HCT116 (cell line): ENCODE measurements around the gene MMP13. TPM values are rescaled to one million over a fixed set of nuclear protein-coding genes. Genes with fewer than 3 reads are reported as not detected.

Source experiments
- ATAC-seq: fragments of 200-7000 bp; cut with Tn5 transposase; 2 replicates; pipeline ENCODE4 v1.9.1; 2020; ENCODE audit warnings: mild to moderate bottlenecking, moderate library complexity
- BruUV-seq: library from RNA; stranded (reverse); fragments of 400-500 nt; replicated peaks from 2 replicates; lab custom pipeline; 2021; lab: Mats Ljungman, UMichigan
- CTCF ChIA-PET: fragments of 300-600 bp; sonication (Branson Sonifier 250); formaldehyde crosslinking; loops from one replicate; lab custom pipeline; 2021; ENCODE audit warnings: antibody characterized with exemption; lab: Charles Lee
- POLR2A ChIA-PET: fragments of 300-600, 350-600 bp; sonication (Branson Sonifier 250); formaldehyde crosslinking; loops from one replicate; lab custom pipeline; 2021; ENCODE audit warnings: antibody characterized with exemption; lab: Charles Lee
- RAD21 ChIA-PET, 2 experiments: fragments of 300-600 bp; sonication (Branson Sonifier 250); formaldehyde crosslinking; loops; one replicate each; lab custom pipeline; 2023; ENCODE audit warnings: low total read pairs in 2 of 2; ENCODE audit not compliant: uncharacterized antibody in 2 of 2, unreplicated experiment in 2 of 2, low non-redundant PET in 1 of 2; lab: Charles Lee
- DNase-seq: peaks from one replicate; pipeline ENCODE4 v3.0.0-alpha.2; 2010; ENCODE audit warnings: low read depth, low spot score
- H2AFZ ChIP-seq: fragments of 200-600 bp; shearing (Covaris generic), sonication (generic); 2 replicates; pipeline ENCODE4 v1.6.1; 2017; ENCODE audit warnings: low read depth, mixed run types, mixed read lengths, antibody characterized with exemption, low read length; ENCODE audit not compliant: poor library complexity, severe bottlenecking
- H3K27ac ChIP-seq: 2 replicates; pipeline ENCODE4 v1.5.1; 2012; ENCODE audit warnings: low read depth, low read length
- H3K27me3 ChIP-seq: fragments of 200-600 bp; sonication (generic); 2 replicates; pipeline ENCODE4 v1.6.1; 2016; ENCODE audit warnings: mixed run types, low read length, mixed read lengths; ENCODE audit not compliant: insufficient read depth
- H3K36me3 ChIP-seq, 2 experiments: fragments of 200-500 bp in 1 of 2; fragments of 200-600 bp in 1 of 2; sonication (Bioruptor generic) in 1 of 2; sonication (generic) in 1 of 2; 2 replicates each; pipeline versions ENCODE4 v1.5.1 to v1.6.1; 2014 to 2016; ENCODE audit warnings: low read length in 2 of 2, inconsistent platforms in 1 of 2, mixed read lengths in 1 of 2, mixed run types in 1 of 2; ENCODE audit not compliant: insufficient read depth in 2 of 2, control insufficient read depth in 1 of 2
- H3K4me1 ChIP-seq, 2 experiments: fragments of 200-600 bp in 1 of 2; sonication (generic) in 1 of 2; 2 replicates each; pipeline versions ENCODE4 v1.5.1 to v1.6.1; 2012 to 2017; ENCODE audit warnings: low read length in 2 of 2, inconsistent platforms in 1 of 2, mild to moderate bottlenecking in 1 of 2, mixed read lengths in 1 of 2, mixed run types in 1 of 2, moderate library complexity in 1 of 2; ENCODE audit not compliant: insufficient read depth in 2 of 2, control insufficient read depth in 1 of 2
- H3K4me2 ChIP-seq: fragments of 200-600 bp; sonication (generic); 2 replicates; pipeline ENCODE4 v1.6.1; 2017; ENCODE audit warnings: mixed run types, low read length, mixed read lengths
- H3K4me3 ChIP-seq, 2 experiments: fragments of 200-600 bp in 1 of 2; sonication (generic) in 1 of 2; replicated peaks in 1 of 2; 2 replicates each; pipeline ENCODE4 v1.5.1; 2011 to 2016; ENCODE audit warnings: low read length in 2 of 2, control low read depth in 1 of 2, low read depth in 1 of 2, mild to moderate bottlenecking in 1 of 2, mixed read lengths in 1 of 2, mixed run types in 1 of 2
- H3K79me2 ChIP-seq: fragments of 200-600 bp; sonication (generic); 2 replicates; pipeline ENCODE4 v1.6.1; 2017; ENCODE audit warnings: mild to moderate bottlenecking, mixed run types, low read length, moderate library complexity, mixed read lengths; ENCODE audit not compliant: insufficient read depth
- H3K9ac ChIP-seq: fragments of 200-600 bp; sonication (generic); 2 replicates; pipeline ENCODE4 v1.6.1; 2016; ENCODE audit warnings: low read length, mixed read lengths
- H3K9me2 ChIP-seq: fragments of 200-600 bp; sonication (generic), shearing (Covaris generic); 2 replicates; pipeline ENCODE4 v1.6.1; 2017; ENCODE audit warnings: mixed run types, mild to moderate bottlenecking, moderate library complexity; ENCODE audit not compliant: insufficient read depth
- H3K9me3 ChIP-seq, 2 experiments: fragments of 200-500 bp in 1 of 2; fragments of 200-600 bp in 1 of 2; sonication (Bioruptor generic) in 1 of 2; sonication (generic) in 1 of 2; 2 replicates each; pipeline ENCODE4 v1.6.1; 2014 to 2017; ENCODE audit warnings: low read length in 2 of 2, mixed read lengths in 2 of 2, inconsistent platforms in 1 of 2, low read depth in 1 of 2, mild to moderate bottlenecking in 1 of 2, mixed run types in 1 of 2, moderate library complexity in 1 of 2; ENCODE audit not compliant: control insufficient read depth in 1 of 2, insufficient read depth in 1 of 2
- H4K20me1 ChIP-seq: fragments of 200-600 bp; sonication (generic), shearing (Covaris generic); 2 replicates; pipeline ENCODE4 v1.6.1; 2017; ENCODE audit warnings: mixed run types, mild to moderate bottlenecking, moderate library complexity; ENCODE audit not compliant: insufficient read depth
- CBX3 ChIP-seq: IDR thresholded peaks from 2 replicates; pipeline ENCODE4 v1.6.1; 2012; ENCODE audit warnings: low read depth
- ELF1 ChIP-seq: IDR thresholded peaks from 2 replicates; pipeline ENCODE4 v1.6.1; 2012; ENCODE audit warnings: low read depth, borderline replicate concordance
- EZH2phosphoT487 ChIP-seq: fragments of 200-600 bp; IDR thresholded peaks from 2 replicates; pipeline ENCODE4 v1.6.1; 2018; ENCODE audit warnings: antibody characterized with exemption, borderline replicate concordance
- JUND ChIP-seq: IDR thresholded peaks from 2 replicates; pipeline ENCODE4 v1.6.1; 2012
- RAD21 ChIP-seq: IDR thresholded peaks from 2 replicates; pipeline ENCODE4 v1.6.1; 2012; ENCODE audit warnings: low read depth, mild to moderate bottlenecking
- SRF ChIP-seq: IDR thresholded peaks from 2 replicates; pipeline ENCODE4 v1.6.1; 2012; ENCODE audit warnings: low read depth
- YY1 ChIP-seq: IDR thresholded peaks from 2 replicates; pipeline ENCODE4 v1.6.1; 2011; ENCODE audit warnings: low read length, low read depth, moderate library complexity, mild to moderate bottlenecking; ENCODE audit not compliant: insufficient replicate concordance; ENCODE audit errors: extremely low read depth
- intact Hi-C: fragments of 100-400 bp; cut with micrococcal nuclease; formaldehyde crosslinking; loops from 2 replicates; pipeline ENCODE4 v1.10.0; 2022
- total RNA-seq: library from RNA; stranded (reverse); gene quantifications from one replicate; pipeline ENCODE4 v1.2.1, GENCODE V29; 2021; ENCODE audit not compliant: unreplicated experiment
- TF ChIP-seq, protein P1 (sequence below): IDR thresholded peaks from 2 replicates; pipeline ENCODE4 v1.6.1; 2012; ENCODE audit warnings: low read depth
- TF ChIP-seq, protein P2 (sequence below): IDR thresholded peaks from 2 replicates; pipeline ENCODE4 v1.6.1; 2012

The MMP13 gene
- total RNA-seq, 1 experiment from 2014 or later = not detected

DNA sequence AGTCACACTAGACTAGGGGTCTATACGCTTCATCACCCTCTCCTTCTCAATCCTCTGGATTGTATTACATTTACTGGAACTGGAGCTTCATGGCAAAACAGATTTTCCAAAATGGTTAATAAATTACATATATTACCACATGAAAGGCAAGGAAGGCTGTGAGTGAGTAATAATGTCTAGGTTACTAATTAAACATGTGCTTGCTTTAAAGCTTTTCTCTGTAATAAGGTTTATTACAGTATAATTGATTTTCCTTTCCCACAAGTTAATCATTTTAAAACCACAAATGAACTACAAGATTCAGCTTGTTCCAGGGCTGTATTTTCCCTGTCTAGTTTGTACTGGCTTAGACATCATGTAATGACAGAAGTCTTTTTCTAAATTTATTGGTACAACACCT lies 25.6 kb downstream of the MMP13 start:
- POLR2A ChIA-PET = no interaction called here
- CTCF ChIA-PET = interaction anchor here (2.7 to 2.8 kb wide), 2 partner anchors 11 to 15 kb away, joined by 10 to 12 read pairs; no protein-coding TSS in a partner anchor
- no TSS peak for BruUV-seq
- TF ChIP-seq SRF (no peak), JUND (no peak), CBX3 (no peak), RAD21 (no peak), EZH2phosphoT487 (no peak), ELF1 (no peak), YY1 (no peak)
- TF ChIP-seq, protein P1, sequence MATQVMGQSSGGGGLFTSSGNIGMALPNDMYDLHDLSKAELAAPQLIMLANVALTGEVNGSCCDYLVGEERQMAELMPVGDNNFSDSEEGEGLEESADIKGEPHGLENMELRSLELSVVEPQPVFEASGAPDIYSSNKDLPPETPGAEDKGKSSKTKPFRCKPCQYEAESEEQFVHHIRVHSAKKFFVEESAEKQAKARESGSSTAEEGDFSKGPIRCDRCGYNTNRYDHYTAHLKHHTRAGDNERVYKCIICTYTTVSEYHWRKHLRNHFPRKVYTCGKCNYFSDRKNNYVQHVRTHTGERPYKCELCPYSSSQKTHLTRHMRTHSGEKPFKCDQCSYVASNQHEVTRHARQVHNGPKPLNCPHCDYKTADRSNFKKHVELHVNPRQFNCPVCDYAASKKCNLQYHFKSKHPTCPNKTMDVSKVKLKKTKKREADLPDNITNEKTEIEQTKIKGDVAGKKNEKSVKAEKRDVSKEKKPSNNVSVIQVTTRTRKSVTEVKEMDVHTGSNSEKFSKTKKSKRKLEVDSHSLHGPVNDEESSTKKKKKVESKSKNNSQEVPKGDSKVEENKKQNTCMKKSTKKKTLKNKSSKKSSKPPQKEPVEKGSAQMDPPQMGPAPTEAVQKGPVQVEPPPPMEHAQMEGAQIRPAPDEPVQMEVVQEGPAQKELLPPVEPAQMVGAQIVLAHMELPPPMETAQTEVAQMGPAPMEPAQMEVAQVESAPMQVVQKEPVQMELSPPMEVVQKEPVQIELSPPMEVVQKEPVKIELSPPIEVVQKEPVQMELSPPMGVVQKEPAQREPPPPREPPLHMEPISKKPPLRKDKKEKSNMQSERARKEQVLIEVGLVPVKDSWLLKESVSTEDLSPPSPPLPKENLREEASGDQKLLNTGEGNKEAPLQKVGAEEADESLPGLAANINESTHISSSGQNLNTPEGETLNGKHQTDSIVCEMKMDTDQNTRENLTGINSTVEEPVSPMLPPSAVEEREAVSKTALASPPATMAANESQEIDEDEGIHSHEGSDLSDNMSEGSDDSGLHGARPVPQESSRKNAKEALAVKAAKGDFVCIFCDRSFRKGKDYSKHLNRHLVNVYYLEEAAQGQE = no peak
- TF ChIP-seq, protein P2, sequence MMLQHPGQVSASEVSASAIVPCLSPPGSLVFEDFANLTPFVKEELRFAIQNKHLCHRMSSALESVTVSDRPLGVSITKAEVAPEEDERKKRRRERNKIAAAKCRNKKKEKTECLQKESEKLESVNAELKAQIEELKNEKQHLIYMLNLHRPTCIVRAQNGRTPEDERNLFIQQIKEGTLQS = no peak
- no peaks in the 10 kb centered on the region for H3K79me2 ChIP-seq
- H4K20me1 ChIP-seq = no peaks in the 10 kb centered on the region
- RAD21 ChIA-PET = no interaction called here
- no peak for DNase-seq
- H3K27me3 ChIP-seq = no peaks in the 10 kb centered on the region; the same call in 1 of the 2 replicates
- no peak for ATAC-seq
- H3K9me2 ChIP-seq = no peaks in the 10 kb centered on the region
- no peak overlapping the region for H2AFZ ChIP-seq
- no peaks in the 10 kb centered on the region for H3K36me3 ChIP-seq
- no peak overlapping the region for H3K27ac ChIP-seq
- no peak overlapping the region for H3K9ac ChIP-seq
- H3K4me2 ChIP-seq = no peak overlapping the region
- H3K4me1 ChIP-seq = no peaks in the 10 kb centered on the region
- H3K4me3 ChIP-seq = no peak overlapping the region
- no peaks in the 10 kb centered on the region for H3K9me3 ChIP-seq
- intact Hi-C loops = no loop called here
